NCI-H460 (cell line): ENCODE data around the gene MYH8. TPM values are rescaled to one million over a fixed set of nuclear protein-coding genes. Genes with fewer than 3 reads are reported as not detected.

Experiments used
- DNase-seq: peaks from one replicate; pipeline ENCODE4 v3.0.0-alpha.2; 2016; ENCODE audit warnings: low read depth; ENCODE audit errors: extremely low read depth
- polyA plus RNA-seq: library from polyadenylated mRNA; depleted of rRNA; stranded (reverse); fragments of >200 nt; gene quantifications from 2 replicates; pipeline ENCODE4 v1.2.3, GENCODE V29; 2014; cell fraction: nucleus; rRNA removed
- total RNA-seq: library from RNA; depleted of rRNA; stranded (reverse); fragments of >200 nt; shearing (Covaris generic); gene quantifications from 2 replicates; pipeline ENCODE4 v1.2.3, GENCODE V29; 2014; rRNA removed

Gene MYH8
- not detected in 2 replicates for total RNA-seq
- polyA plus RNA-seq: not detected in 2 replicates

- no peak for DNase-seq
Observed at GRCh38 chr17:10421900-10422542, at the start of gene MYH8. Gene MYH8, minus strand, starts transcription at chr17:10421950. Its CDS starts 1,723 bp downstream, at chr17:10420227.

- DNase-seq: no peak
Observed at GRCh38 chr17:10469459-10469858, 47.7 kb upstream of the MYH8 start, which contains the start of gene MYH4. Gene MYH4, minus strand, starts transcription at chr17:10469559. Its CDS starts 2,814 bp downstream, at chr17:10466745.

- DNase-seq: no peak
Observed at GRCh38 chr17:10463402-10463801, 41.7 kb upstream of the MYH8 start.

DNA sequence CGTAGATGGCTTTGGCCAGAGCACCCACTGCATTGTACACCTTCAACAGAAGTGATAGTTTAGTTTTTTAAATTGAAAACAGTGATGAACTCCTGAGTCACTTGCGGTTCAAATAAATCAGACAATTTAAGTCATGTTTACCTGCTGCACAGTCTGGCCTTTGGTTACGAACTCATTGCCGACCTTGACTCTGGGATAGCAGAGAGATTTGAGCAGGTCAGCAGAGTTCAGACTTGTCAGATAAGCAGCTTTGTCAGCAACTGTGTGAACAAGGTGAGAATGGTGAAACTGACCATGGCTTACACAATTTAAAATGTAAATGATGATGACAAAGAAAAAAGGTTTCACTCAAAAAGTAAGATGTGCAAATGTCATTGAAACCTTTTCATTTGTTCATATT lies 38.3 kb upstream of the MYH8 start:
- no peak for DNase-seq

DNA sequence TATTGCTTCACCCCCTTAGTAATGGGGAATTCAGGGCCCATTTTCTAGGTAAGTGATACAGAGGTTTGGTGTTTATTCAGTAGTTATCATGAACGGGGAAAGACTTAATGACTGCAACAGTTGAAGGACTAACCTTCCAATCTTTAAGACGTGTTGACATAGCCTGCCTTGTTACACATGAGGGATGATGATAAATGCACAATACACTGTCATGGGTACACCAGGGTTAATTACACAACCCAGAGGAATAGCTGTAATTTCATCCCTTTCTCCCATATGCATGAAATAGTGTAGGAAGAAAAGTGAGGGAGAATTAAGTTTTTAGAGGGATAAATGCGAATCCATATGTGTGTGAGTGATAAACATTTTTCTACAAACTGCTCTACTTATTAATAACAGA lies 37.0 kb upstream of the MYH8 start:
- DNase-seq: no peak

DNA sequence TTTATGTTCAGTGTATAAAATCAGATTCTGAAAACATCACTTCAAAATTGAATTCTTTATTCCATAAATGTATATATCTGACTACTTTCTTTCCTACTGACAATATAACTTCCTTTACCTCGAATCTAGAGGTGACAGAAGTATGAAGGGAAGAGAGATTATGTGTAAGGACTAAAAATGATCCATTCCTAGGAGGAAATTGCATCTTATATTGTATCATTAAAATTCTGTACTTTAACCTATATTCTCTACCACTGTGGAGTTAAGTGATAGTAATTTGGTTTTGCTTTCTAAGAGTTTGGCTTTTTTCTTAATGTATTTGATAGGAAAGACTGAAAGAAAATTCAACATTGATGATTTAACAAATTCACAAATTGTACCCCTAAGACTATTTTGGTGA lies 36.2 kb upstream of the MYH8 start:
- DNase-seq: no peak

DNA sequence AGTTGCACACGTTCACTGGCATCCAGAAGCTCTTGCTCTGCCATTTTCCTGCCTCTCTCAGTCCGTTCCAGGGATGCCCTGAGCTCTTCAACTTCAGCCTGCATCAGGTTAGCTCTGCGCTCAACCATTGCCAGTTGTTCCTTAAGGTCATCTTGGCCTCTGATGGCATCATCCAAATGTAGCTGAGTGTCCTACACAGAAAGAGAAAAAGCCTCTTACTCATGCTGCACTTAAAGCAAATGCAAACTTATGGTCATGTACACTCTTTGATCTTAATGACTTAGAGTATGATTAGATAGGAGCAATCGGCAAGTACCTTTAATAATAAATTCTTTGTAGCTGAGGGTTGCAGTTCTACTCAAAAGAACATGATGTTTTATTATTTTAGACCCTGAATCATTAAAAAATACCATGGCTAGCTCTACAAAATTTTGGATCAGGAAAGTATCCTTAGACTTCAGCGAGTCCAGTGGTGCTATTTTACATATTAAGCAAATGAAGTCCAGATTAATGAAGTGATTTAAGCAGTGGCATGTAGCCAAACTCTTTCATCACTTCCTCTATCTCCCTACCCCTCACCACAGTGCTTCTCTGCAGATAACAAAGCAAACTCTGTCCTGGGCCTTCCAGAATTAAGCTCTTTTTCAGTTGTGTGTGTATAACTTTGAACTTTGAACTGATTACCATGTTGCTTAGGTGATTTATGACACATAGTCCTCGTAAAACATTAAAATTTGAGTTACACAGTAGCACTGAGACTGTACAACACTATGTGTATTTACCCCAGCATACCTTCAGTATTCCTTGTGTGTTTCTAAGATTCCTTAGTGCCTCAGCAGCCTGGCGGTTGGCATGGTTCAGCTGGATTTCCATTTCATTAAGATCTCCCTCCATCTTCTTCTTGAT lies 25.5 kb upstream of the MYH8 start:
- no peak for DNase-seq

DNA sequence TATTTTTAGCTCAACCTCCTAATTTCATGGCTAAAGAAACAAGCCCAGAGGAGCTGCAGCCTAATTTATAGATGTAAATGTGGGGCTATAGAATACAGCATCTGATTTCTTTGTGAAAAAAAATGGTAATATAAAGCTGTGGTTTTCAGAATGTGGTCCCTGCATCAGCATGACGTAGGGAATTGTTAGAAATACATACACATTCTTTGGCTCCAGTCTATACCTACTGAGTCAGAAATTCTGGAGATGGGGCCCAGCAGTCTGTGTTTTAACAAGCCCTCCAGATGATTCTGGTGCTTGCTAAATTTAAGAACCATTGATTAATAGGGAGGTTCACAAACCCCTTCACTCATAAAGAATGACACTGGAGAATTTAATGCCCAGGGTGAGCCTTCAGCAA lies 18.1 kb upstream of the MYH8 start:
- DNase-seq: no peak

DNA sequence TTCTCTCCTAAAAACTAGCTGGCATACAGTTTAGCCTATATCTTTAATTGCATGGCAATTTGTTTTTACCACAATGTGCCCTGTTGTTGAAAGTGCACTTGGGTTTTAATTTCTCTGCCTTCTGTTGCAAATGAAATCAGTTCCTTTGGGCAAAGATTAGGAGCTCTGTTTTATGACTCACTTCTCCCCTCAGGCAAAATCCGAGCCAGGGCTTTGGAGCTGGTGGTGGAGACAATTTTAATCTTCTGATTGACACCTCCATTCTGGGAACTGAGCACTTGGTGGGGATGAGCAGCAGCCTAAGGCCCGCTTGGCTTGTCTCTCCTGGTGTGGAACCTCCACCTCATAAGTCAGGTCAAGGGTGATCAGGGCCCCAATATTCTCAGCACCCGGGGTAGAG lies 13.3 kb upstream of the MYH8 start:
- no peak for DNase-seq

GRCh38 chr17:10429421-10430045 lies 7.8 kb upstream of the MYH8 start:
- no peak for DNase-seq

DNA sequence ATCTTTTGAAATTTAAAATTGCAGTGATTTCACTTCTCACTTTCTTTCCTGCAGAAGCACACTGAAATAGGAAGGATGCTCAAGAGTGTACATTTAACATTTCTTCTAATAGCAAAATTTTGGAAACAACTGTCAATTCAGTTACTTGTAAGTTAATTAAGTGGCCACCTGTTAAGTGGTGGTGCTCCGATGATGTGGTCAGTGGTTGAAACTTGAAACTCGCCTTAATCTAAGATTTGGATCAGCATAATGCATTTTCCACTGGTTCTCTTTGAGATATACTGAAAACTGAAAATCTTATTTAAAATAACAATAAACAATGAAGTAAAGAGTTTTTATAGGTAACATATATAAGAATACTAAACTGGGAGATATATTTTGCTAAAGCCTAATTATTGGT lies 7.0 kb upstream of the MYH8 start:
- no peak for DNase-seq

- DNase-seq: no peak
Observed at GRCh38 chr17:10421211-10421610, 539 bp downstream of the MYH8 start.

GRCh38 chr17:10420811-10421210 lies 939 bp downstream of the MYH8 start:
- no peak for DNase-seq

GRCh38 chr17:10417431-10417830 lies 4.3 kb downstream of the MYH8 start:
- DNase-seq: no peak

- DNase-seq: no peak
Observed at GRCh38 chr17:10415161-10415560, 6.6 kb downstream of the MYH8 start.

DNA sequence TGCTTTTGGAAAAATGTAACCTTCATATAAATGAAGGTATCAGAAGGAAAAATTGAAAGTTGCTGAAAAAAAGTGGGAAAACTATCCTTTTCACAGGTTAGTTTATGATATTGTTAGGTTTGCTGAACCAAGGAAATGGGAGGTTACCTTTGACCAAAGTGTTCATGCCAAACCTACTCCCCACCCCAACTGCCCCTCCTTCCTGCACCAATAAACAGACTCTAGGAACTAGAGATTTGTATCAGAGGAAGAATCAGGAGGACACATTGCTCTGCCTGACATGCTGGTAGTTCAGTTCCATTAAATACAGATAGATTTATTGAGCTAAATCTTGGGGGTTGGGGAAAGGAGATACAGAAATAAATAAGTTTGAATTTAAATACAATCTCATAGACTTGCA lies 18.2 kb downstream of the MYH8 start:
- DNase-seq: no peak

DNA sequence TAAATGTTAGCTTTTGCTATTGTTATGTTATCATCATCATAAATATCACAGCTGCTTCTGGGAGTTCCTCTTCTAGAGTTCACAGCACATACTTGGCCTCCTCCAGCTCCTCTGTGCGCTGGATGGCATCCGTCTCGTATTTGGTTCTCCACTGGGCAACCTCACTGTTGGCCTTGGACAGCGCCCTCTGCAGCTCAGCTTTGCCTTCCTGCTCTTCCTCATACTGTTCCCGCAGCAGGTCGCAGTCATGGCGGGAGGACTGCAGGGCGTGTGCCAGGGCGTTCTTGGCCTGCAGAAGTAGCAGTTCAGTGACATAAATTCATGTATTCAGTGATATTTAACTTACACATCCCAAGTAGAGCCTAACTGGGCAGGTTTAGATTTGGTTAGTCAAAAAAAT lies 23.4 kb downstream of the MYH8 start:
- DNase-seq: no peak

- no peak for DNase-seq
Observed at GRCh38 chr17:10396524-10397163, 25.1 kb downstream of the MYH8 start.

DNA sequence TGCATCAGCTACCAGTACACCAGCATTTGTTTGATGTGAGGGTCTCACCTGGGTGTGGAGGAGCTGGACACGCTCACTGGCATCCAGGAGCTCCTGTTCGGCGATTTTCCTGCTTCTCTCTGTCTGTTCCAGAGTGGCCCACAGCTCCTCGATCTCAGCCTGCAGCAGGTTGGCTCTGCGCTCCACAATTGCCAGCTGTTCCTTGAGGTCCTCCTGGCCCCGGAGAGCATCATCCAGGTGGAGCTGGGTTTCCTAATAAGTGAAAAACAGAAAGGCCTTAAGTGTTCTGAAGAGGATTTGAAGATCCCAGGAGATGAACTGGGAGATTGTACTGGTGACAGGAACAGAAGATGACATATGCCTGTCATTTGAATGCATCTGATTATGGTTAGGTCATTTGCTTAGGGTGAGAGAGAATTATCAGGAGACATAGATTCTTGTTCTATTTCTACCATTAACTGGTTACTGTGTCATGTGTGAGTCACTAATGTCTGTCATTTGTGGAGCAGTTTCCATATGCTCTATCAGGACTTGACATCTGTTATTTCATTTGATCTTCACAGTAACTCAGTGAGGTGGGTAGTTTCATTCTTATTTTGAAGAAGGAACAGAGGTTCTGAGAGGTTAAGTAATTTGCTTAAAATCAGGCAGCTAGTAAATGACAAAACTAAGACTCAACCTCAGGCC lies 27.4 kb downstream of the MYH8 start:
- no peak for DNase-seq

GRCh38 chr17:10392880-10393279 lies 28.9 kb downstream of the MYH8 start:
- no peak for DNase-seq
